K562 (cell line): ENCODE measurements around the gene TRMT2B.
"Not testable (repeated sequence)": the region's sequence is repeated elsewhere in the genome, so short reads cannot be mapped to it uniquely, and the experiment has no call there.

Experiments used
- BRF2 ChIP-seq: IDR thresholded peaks from 3 replicates; pipeline ENCODE4 v1.6.1; 2011; ENCODE audit warnings: borderline replicate concordance, mild to moderate bottlenecking; ENCODE audit not compliant: insufficient read length, insufficient read depth
- CHD1 ChIP-seq: fragments of 200-600 bp; sonication (generic); IDR thresholded peaks from one replicate; pipeline ENCODE4 v1.6.1; 2012; ENCODE audit warnings: mild to moderate bottlenecking, moderate library complexity, low read length, inconsistent platforms
- FOXM1 ChIP-seq, 2 experiments: fragments of 450-650 bp in 1 of 2; sonication (generic) in 1 of 2; formaldehyde crosslinking in 1 of 2; IDR thresholded peaks; 2 replicates each; pipeline versions ENCODE4 v1.6.1 to v1.9.0; 2017 to 2022; ENCODE audit warnings: low read depth in 2 of 2, mild to moderate bottlenecking in 2 of 2, missing genetic modification reagents in 1 of 2, moderate library complexity in 1 of 2
- KLF1 ChIP-seq: fragments of 450-650 bp; IDR thresholded peaks from 2 replicates; pipeline ENCODE4 v1.6.1; 2016; ENCODE audit warnings: missing genetic modification characterization, missing compliant biosample characterization
- MAFK ChIP-seq: IDR thresholded peaks from 2 replicates; pipeline ENCODE4 v1.6.1; 2011; ENCODE audit warnings: low read length, improper control_type of control experiment
- STAT5A ChIP-seq: IDR thresholded peaks from 2 replicates; pipeline ENCODE4 v1.6.1; 2012; ENCODE audit warnings: low read length, inconsistent platforms, borderline replicate concordance
- YY1 ChIP-seq, 3 experiments: IDR thresholded peaks; 2 replicates each; pipeline ENCODE4 v1.6.1; 2011; ENCODE audit warnings: low read length in 2 of 3, mild to moderate bottlenecking in 2 of 3, moderate library complexity in 2 of 3, borderline replicate concordance in 1 of 3, control low read depth in 1 of 3, low read depth in 1 of 3; ENCODE audit not compliant: insufficient read depth in 3 of 3, insufficient replicate concordance in 2 of 3, control insufficient read depth in 1 of 3, insufficient read length in 1 of 3; ENCODE audit errors: extremely low read depth in 1 of 3
- ZFX ChIP-seq: sonication (generic); formaldehyde crosslinking; IDR thresholded peaks from 2 replicates; pipeline ENCODE4 v1.8.0; 2022; ENCODE audit warnings: mild to moderate bottlenecking, missing genetic modification reagents, moderate library complexity
- ZNF311 ChIP-seq: fragments of 250-450 bp; sonication (Bioruptor Pico); IDR thresholded peaks from 2 replicates; pipeline ENCODE4 v1.4.0; 2020; ENCODE audit warnings: mild to moderate bottlenecking, moderate library complexity
- ZNF449 ChIP-seq: fragments of 250-450 bp; sonication (Bioruptor Pico); IDR thresholded peaks from 2 replicates; pipeline ENCODE4 v1.8.0; 2022; ENCODE audit warnings: moderate library complexity, mild to moderate bottlenecking, inconsistent platforms
- TF ChIP-seq, protein P1 (sequence below): fragments of 200-600 bp; sonication (generic); IDR thresholded peaks from one replicate; pipeline ENCODE4 v1.6.1; 2012; ENCODE audit warnings: mild to moderate bottlenecking, low read depth, low read length, inconsistent platforms

GRCh38 chrX:101056551-101056950, 4.6 kb upstream of the TRMT2B start:
- not testable (repeated sequence) for TF ChIP-seq ZNF449 (CRISPR knock-in tag); CHD1; MAFK; ZFX (CRISPR knock-in tag); FOXM1 (IDR thresholded peaks at IDR 0.05; ENCODE audit: low read depth); FOXM1 (CRISPR knock-in tag; IDR thresholded peaks at IDR 0.05; ENCODE audit: low read depth); ZNF311 (CRISPR knock-in tag); YY1 (IDR thresholded peaks at IDR 0.05; ENCODE audit: borderline replicate concordance in 1 of 3, control insufficient read depth in 1 of 3, extremely low read depth in 1 of 3, insufficient read depth in 3 of 3, insufficient read length in 1 of 3, insufficient replicate concordance in 2 of 3, low read depth in 1 of 3, low read length in 2 of 3); STAT5A; BRF2; KLF1 (tag)
- TF ChIP-seq, protein P1, sequence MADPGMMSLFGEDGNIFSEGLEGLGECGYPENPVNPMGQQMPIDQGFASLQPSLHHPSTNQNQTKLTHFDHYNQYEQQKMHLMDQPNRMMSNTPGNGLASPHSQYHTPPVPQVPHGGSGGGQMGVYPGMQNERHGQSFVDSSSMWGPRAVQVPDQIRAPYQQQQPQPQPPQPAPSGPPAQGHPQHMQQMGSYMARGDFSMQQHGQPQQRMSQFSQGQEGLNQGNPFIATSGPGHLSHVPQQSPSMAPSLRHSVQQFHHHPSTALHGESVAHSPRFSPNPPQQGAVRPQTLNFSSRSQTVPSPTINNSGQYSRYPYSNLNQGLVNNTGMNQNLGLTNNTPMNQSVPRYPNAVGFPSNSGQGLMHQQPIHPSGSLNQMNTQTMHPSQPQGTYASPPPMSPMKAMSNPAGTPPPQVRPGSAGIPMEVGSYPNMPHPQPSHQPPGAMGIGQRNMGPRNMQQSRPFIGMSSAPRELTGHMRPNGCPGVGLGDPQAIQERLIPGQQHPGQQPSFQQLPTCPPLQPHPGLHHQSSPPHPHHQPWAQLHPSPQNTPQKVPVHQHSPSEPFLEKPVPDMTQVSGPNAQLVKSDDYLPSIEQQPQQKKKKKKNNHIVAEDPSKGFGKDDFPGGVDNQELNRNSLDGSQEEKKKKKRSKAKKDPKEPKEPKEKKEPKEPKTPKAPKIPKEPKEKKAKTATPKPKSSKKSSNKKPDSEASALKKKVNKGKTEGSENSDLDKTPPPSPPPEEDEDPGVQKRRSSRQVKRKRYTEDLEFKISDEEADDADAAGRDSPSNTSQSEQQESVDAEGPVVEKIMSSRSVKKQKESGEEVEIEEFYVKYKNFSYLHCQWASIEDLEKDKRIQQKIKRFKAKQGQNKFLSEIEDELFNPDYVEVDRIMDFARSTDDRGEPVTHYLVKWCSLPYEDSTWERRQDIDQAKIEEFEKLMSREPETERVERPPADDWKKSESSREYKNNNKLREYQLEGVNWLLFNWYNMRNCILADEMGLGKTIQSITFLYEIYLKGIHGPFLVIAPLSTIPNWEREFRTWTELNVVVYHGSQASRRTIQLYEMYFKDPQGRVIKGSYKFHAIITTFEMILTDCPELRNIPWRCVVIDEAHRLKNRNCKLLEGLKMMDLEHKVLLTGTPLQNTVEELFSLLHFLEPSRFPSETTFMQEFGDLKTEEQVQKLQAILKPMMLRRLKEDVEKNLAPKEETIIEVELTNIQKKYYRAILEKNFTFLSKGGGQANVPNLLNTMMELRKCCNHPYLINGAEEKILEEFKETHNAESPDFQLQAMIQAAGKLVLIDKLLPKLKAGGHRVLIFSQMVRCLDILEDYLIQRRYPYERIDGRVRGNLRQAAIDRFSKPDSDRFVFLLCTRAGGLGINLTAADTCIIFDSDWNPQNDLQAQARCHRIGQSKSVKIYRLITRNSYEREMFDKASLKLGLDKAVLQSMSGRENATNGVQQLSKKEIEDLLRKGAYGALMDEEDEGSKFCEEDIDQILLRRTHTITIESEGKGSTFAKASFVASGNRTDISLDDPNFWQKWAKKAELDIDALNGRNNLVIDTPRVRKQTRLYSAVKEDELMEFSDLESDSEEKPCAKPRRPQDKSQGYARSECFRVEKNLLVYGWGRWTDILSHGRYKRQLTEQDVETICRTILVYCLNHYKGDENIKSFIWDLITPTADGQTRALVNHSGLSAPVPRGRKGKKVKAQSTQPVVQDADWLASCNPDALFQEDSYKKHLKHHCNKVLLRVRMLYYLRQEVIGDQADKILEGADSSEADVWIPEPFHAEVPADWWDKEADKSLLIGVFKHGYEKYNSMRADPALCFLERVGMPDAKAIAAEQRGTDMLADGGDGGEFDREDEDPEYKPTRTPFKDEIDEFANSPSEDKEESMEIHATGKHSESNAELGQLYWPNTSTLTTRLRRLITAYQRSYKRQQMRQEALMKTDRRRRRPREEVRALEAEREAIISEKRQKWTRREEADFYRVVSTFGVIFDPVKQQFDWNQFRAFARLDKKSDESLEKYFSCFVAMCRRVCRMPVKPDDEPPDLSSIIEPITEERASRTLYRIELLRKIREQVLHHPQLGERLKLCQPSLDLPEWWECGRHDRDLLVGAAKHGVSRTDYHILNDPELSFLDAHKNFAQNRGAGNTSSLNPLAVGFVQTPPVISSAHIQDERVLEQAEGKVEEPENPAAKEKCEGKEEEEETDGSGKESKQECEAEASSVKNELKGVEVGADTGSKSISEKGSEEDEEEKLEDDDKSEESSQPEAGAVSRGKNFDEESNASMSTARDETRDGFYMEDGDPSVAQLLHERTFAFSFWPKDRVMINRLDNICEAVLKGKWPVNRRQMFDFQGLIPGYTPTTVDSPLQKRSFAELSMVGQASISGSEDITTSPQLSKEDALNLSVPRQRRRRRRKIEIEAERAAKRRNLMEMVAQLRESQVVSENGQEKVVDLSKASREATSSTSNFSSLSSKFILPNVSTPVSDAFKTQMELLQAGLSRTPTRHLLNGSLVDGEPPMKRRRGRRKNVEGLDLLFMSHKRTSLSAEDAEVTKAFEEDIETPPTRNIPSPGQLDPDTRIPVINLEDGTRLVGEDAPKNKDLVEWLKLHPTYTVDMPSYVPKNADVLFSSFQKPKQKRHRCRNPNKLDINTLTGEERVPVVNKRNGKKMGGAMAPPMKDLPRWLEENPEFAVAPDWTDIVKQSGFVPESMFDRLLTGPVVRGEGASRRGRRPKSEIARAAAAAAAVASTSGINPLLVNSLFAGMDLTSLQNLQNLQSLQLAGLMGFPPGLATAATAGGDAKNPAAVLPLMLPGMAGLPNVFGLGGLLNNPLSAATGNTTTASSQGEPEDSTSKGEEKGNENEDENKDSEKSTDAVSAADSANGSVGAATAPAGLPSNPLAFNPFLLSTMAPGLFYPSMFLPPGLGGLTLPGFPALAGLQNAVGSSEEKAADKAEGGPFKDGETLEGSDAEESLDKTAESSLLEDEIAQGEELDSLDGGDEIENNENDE: not testable (repeated sequence)
